Mesenteric fat pad (tissue), 1 donor: ENCODE results near the gene P4HB. TPM values are rescaled to one million over a fixed set of nuclear protein-coding genes. Genes with fewer than 3 reads are reported as not detected.
"Not testable (repeated sequence)": the region's sequence is repeated elsewhere in the genome, so short reads cannot be mapped to it uniquely, and the experiment has no call there.

ENCODE experiments used
- DNase-seq: peaks from one replicate; pipeline ENCODE4 v3.0.0-alpha.2; 2020; ENCODE audit warnings: low spot score
- total RNA-seq: library from RNA; stranded (reverse); fragmentation: NEBNext Ultra II Directional; extraction: Animal tissue kit (Norgen Biotek cat#: 25700); gene quantifications from one replicate; pipeline ENCODE4 v1.2.1, GENCODE V29; 2021
- donor health status: DM: yes; HTN: yes; CAD: no.

The P4HB gene
- total RNA-seq, 1 donor from 2014 or later: 575 TPM

DNA sequence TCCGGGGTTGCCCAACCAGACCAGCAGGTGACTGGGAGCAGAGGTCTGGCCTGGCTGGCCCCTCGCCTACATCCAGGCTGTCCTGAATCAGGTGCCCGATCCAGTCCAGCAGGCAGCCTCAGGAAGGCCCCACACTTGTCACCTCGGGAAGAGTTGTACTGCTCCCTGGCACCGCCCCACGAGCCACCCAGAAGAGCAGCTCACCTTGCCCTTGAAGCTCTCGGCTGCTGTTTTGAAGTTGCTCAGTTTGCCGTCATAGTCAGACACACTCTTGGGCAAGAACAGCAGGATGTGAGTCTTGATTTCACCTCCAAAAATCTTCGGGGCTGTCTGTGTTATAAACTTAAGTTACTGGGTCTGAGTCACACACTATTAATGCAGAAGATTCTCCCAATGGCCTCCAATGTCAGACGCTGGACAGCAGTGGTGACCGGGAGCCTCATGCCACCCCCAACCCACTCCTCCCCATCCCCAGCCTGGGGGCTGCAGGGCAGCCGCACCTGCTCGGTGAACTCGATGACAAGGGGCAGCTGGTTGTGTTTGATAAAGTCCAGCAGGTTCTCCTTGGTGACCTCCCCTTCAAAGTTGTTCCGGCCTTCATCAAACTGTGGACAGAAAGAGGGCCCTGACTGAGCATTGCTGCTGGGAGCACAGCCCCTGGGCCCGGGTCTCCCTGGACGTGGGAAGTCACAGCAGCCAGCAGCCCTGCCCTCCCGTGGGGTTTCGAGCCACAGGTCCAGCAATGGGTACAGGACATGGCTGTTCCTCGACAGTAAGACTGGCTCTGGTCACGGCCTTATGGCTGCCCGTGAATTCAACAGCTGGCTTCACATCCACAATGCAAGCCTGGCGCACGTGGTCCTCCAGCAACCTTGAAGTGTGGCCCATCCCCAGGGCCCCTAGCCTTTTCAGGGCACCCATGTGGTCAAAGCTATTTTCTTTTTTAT lies 13.3 kb downstream of the P4HB start:
- DNase-seq: no peak

DNA sequence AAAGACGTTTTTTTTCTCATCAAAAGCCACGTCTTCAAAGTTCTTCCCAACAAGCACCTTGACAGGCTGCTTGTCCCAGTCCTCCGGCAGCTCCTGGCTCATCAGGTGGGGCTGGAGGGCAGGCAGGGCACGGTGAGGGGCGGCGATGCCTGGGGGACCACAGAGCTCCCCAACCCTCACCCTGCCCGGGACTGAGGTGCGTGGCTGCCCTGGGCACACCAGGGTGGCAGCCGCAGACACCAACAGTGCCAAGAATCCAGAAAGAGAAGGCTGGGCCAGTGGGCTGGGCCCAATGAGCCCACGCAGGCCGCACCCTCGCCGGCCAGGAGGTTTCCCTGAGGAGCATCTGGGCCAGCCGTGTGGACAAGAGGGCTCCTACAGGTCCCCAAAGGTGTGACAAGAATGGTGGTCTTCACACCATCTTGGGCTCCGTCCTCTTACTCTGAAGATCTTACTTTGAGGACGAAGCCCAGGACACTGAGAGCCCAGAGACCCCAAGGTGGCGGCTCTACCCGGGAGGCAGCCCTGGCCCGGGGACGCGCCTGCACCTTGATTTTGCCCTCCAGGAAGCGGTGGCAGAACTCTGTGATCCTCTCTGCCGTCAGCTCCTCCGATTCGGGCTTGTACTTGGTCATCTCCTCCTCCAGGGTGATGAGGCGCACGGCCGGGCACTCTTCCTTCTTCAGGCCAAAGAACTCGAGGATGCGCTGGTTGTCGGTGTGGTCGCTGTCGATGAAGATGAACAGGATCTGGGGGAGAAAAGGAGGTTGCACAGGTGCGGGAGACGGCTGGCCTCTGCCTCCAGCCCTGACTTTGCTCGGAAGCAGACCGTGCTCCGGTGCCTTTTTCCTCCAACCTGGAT lies 14.2 kb downstream of the P4HB start:
- DNase-seq: peak; percentile 88

DNA sequence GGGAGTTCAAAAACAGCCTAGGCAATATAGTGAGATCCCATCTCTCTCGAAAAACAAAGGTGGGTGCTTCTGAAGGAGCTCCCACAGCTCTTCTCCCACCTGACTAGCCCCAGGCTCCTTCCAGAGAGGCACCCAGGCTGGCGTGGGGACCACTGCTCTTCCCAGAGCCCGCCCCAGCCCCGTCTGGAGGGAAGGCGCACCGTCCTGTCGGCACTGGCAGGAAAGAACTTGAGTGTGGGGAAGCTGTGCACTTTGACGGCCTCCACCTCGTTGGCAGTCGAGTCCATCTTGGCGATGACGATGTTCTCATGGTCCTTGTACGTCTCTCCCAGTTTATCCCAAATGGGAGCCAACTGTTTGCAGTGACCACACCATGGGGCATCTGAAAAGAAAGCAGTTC lies 15.0 kb downstream of the P4HB start:
- peak; percentile 86 for DNase-seq

DNA sequence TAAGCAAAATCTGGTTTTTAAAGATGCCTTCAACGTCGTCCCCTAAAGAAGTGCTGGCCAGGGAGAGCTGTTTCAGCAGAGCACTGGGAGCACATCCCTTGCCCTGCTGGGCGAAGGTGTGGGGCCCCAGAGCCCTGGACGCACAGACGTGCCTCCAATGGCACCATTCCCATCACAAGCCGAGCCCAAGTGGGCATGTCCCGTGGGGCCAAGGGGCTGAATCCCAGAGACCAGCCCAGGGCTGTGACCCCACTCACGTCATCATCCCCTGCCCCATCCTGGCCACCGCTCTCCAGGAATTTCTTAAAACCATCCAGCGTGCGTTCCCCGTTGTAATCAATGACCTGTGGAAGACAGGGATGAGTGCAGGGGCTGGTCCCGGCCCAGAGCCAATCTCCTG lies 15.4 kb downstream of the P4HB start:
- no peak for DNase-seq

DNA sequence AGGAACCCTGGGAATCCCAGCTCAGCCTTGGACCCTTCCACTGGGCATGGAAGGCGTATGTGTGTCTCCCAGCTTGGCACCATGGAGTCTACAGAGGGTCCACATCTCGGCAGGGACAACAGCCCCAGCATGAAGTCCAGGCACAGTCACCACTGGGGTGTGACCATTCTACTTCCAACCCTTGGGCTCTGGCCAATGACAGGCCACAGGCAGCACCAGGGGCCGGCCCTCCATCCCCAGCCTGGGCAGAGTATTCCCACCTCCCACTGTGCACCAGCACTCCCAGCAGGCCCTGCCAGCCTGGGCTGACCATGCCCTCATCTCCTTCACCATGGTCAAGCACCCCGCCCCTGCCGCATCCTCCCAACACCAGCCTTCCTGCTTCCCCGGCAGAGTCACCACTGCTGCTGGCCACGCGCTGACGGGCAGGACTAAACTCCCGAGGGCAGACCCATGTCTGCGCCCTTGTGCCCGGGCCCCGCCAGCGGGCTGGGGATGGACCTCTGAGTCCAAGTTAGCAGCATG lies 15.9 kb downstream of the P4HB start:
- DNase-seq: peak; percentile 85

DNA sequence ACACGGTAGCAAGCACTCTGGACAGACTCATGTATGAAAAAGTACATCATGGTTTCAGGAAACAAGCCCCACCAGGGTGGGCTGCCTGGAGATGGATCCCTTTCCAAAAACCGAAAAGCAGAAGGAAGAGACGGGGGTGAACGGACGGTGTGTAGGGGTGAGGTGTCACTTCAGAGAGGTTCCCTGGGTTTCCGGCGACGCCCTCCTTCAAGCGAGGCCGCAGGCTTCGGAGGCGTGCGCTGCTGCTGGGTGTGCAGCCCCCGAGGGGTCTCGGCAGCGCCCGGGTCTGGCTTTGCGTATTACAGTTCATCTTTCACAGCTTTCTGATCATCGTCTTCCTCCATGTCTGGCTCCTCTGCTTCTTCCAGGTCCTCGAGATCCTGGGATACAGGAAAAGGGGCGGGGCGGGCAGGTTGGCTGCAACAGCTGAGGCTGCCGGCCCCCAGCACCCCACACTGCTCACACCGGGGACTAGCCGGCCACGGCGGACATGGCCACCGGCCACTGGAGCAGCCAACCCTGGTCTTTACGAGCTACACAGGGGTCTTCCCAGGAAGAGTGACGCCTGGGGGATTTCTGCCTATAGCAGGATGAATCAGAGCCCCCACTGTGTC lies 16.5 kb downstream of the P4HB start:
- peak; percentile 85 for DNase-seq

DNA sequence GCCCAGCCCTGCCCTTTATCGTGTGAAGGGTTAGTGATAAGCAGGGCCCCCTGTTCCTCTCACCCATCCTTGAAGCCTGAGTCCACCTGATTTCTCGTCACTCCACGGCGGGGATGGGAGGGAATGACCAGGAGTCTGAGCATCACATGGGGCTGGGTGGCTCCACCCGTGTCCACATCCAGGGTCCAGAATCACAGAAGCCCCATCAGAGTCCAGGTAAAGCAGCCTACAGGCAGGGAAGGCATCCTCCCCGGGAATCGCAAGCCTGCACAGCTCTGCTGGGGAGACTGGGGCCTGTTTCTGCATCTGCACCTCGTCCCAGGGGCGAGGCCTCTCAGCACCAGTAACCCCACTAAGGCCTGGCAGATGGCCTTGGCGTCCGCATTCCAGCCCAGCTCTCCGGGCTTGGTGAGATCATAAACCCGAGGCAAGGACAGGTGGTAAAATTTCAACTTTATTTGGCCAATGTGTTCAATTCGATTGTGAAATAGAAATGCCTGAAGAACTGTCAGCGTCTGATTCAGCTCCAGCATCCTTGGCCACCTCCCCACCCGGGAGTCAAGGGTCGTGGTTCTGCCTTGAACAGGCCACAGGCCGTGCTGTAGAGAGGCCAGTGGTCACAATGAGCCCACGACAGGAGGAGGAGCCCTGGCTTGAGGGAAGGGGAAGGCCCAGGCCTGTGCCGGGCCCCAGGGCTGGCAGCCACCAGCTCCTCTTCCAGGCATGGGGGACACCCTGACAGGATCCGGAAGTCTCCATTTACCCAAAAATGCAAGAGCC lies 17.4 kb downstream of the P4HB start:
- peak; percentile 87 for DNase-seq

DNA sequence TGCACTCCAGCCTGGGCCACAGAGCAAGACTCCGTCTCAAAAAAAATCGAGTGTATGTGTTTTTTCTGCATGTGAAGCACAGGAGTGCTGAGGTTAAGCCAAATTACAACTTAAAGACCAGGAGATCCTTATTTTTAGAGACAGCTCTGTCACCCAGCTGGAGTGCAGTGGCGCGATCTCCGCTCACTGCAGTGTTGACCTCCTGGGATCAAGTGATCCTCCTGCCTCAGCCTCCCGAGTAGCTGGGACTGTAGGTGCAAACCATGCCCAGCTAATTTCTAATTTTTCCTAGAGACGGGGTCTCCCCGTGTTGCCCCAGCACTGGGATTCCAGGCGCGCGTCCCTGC lies 18.0 kb downstream of the P4HB start:
- no peak for DNase-seq

DNA sequence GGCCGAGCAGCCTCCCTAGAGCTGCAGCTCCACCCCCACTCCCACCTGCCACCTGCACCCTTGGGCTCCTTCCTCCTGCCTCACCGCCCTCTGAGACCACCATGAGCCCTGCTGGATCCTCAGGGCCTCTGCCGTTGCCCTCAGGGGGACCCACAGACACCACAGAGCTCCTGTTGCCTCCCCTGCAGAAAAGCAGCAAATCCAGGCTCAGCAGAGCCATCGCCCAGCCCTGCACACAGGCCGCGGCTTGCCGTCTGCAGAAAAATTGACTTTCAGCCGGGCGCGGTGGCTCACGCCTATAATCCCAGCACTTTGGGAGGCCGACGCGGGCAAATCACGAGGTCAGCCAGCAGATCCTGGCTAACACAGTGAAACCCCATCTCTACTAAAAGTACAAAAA lies 18.5 kb downstream of the P4HB start:
- no peak for DNase-seq

DNA sequence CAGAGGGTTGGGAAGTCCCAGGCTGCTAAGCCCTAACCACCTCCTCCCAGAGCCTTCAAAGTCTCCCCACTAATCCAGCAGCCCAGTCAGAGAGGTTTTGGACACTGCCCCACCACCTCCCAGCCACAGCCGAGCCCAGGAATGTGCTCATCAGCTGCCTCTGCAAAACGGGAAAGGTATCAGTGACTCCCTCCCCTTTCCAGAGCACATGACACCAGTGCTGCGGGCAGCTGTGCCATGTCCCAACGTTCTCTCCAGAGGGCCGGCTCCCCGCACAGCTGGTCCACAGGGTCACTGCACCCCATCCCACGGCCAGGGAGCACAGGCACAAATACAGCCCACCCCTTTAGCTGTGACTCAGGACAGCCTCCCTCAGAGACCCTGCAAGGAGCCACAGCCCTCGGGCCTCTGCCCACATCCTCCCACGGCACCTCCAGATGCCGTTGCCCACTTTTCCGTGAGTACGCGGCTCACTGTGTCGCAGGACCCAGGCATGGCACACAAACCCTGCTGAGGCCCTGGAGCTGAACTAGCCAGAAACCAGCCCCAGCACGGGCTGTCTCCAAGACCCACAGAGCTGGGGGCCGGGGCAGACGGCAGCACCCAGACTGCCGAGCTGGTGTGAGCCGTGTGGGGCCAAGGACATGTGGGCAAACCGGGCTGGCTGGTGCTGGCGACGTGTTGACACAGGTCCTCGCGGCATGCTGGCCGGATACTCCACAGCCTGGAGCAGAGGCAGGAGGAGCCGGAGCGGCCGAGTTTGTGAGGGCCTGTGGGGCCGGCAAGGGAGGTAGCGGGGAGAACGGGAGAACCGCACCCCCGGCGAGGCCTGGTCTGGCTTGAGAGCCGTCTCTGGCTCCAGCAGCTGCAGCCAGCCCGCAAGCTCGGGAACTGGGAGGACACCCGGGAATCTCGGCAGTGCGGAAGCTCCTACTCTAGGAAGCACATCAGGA lies 19.2 kb downstream of the P4HB start:
- peak; percentile 86 for DNase-seq

DNA sequence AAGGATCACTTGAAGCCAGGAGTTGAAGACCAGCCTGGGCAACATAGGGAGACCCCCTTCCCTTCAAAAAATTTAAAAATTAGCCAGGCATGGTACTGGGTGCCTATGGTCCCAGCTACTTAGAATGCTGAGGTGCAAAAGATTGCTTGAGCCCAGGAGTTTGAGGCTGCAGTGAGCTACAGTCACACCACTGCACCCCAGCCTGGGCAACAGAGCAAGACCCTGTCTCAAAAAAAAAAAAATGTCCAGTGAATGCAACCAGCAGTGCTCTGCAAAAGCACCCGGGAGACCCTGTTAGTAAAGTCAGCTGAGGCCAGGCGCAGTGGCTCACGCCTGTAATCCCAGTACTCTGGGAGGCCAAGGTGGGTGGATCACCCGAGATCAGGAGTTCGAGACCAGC lies 20.3 kb downstream of the P4HB start:
- DNase-seq: not testable (repeated sequence)

DNA sequence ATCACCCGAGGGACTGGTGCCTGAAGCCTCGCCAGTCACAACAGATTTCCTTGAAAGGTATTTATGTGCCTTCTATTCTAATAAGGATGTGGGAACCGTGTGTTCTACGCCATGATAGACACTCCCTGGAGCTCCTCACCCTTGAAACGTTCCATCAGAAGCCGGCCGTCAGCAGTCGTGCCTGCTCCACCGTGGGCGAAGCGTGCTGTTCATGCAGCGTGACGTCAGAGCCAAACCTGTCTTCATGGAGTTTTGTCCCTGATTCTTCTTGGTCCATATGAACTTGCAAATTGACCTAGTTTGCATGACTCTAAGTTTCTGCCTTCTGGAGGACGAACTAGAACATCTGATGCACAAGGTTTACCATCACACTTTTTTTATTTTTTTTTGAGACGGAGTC lies 21.0 kb downstream of the P4HB start:
- DNase-seq: no peak

DNA sequence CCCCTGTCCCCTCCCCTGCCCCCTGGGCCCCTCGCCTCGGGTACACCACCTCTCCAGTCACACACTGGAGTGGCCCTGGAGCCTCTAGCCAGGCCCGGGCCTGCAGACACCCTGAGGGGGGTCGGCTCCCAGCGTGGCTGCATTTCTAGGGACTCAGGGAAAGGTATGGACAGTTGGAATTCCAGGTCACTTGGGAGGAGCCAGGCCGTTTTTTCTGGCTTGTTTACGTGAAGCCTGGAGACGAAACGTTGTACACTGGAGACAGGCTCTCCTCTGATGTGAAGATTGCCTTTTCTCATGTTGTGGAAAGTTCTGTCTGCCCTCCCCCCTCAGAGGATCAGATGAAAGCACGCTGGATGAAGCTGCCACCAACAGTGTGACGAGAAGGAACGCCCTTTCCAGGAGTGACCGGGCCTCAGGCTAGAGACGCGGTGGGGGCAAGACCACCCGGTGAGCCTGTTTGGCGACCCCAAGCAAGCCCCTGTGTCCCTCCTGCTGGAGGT lies 21.5 kb downstream of the P4HB start:
- DNase-seq: no peak

DNA sequence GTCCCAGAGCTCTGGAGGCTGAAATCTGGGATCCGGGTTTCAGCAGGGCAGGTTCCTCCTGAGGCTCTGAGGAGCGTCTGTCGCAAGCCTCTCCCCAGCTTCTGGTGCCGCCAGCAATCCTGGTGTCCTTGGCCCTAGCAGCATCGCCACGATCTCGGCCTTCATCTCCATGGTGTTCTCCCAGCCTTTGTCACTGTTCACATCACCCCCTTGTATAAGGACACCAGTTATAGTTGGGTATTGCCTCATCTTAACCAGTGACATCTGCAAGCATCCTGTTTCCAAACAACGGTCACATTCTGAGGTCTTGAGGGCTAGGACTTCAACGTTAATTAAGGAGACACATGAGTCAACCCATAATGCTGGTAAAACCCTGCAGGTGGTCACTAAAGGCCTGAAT lies 22.7 kb downstream of the P4HB start:
- no peak for DNase-seq

DNA sequence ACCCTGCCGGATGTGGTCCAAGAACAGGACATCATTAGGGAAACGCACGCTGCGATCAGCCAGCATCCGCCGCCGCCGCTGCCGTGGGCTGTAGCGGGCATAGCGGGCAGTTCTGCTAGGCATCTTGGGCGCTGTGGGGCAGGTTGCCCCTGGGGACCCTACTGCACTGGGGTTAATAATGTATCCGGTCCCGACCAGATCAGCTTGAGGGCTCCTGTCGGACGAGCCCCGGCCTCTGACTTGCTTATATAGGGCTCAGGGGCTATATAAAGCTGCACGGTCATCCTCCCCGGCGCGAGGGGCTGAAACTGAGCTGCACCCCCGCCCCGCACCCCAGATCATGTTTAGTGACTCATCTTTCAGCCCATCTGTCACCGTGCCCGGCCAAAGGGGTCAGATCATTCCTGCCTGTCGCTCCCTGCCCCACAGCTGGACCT lies 25.5 kb downstream of the P4HB start, which contains the start of gene PPP1R27:
Gene PPP1R27, minus strand, starts transcription at position 220 of the 437 bp plus-strand sequence. Its CDS starts 97 bp downstream, at position 123.
- peak; percentile 77 for DNase-seq

DNA sequence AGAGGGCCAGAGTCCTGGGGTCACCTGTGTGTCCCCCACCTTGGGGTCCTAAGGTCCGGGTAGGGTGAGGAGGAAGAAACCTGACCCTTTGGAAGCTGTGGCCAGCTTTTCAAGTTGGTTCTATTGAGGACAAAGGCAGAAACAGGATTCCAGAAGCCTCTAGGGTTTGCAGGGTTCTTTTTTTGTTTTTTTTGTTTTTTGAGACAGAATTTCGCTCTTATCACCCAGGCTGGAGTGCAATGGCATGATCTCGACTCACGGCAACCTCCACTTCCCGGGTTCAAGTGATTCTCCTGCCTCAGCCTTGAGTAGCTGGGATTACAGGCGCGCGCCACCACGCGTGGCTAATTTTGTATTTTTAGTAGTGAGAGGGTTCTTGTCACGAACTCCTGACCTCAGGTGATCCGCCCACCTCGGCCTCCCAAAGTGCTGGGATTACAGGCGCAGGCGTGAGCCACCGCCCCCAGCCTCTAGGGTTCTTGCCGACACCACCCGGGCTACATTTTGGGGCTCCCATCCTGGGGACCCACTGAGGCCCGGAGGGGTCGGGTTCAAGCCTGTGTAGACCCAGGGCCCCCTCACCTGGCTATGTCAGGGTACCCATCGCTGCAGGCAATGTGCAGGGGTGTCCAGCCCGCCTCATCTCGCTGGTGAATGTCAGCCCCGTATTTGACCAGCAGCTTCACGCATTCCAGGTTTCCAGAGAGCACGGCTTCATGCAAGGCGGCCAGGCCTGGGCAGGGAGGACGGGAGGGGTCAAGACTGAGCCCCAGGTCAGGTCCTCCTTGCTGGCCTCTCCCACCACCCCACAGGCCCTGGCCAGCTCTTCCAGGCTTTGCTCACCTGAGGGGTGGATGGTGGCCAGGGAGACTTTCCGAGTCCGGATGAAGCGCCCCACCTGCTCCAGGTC lies 26.2 kb downstream of the P4HB start:
- peak; percentile 89 for DNase-seq

DNA sequence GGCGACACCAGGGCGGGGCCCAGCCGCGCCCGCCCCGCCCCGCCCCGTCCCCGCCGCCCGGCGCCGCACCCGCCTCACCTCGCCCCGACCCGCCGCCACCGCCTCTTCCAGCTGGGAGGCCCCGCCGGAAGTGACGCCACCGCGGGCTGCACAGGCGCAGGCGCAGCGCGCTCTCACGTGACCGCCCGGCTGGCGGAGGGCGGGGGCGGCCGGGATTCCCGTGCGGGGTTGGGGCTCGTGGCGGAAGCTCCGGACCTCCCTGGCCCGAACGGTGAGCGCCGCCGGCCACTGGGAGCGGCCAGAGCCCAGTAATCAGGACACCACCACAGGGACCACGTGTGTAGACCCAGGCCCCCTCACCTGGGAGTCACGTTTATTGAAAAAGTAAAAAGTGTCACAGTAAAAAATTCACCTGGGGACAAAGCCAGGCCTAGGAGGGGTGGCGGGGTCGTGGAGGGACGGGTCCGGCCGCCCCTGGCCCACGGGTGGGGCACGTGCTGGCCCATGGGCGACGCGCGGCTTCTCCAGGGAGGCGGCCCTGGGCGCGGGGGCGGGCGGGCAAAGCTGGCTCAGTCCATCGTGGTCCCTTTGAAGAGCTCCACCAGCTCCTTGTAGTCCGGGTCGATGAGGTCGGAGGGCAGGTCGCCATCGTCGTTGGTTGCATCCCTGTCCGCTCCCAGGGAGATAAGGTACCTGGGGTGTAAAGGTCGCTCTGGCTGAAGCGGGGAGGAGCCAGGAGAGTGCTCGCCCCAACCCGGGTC lies 27.0 kb downstream of the P4HB start, which contains the start of gene MCRIP1:
Gene MCRIP1, minus strand, starts transcription at position 132 of the 761 bp plus-strand sequence. CDS start 8,785 bp downstream, outside the sequence.
- DNase-seq: peak; percentile 100
